ENCODE results near the gene IGSF22.

Gene IGSF22

GRCh38 chr11:18726040-18726439, at the start of gene IGSF22:
Gene IGSF22 (minus strand): TSS chr11:18726188. CDS start chr11:18724236, 1,952 bp downstream.
- DNase-seq: no peak
- TF ChIP-seq CTCF (IDR thresholded peaks at IDR 0.05): no peak
- Mint-ChIP-seq H3K9me3 (no peaks in the 10 kb centered on the region), H3K27me3 (ENCODE audit: low read depth, poor library complexity) (peaks cover 19% of the 10 kb centered on the region), H3K36me3 (ENCODE audit: low read depth) (no peaks in the 10 kb centered on the region), H3K27ac (no peak within 1 kb of the TSS), H3K4me3 (no peak within 1 kb of the TSS), H3K4me1 (peaks cover 47% of the 10 kb centered on the region)

GRCh38 chr11:18774801-18775200, 48.8 kb upstream of the IGSF22 start:
- H3K27ac Mint-ChIP-seq: no peak overlapping the region
- no peaks in the 10 kb centered on the region for H3K9me3 Mint-ChIP-seq

GRCh38 chr11:18773681-18774080, 47.7 kb upstream of the IGSF22 start:
- DNase-seq: no peak
- H3K4me1 Mint-ChIP-seq: no peaks in the 10 kb centered on the region
- H3K4me3 Mint-ChIP-seq: no peak overlapping the region
- peaks cover 33% of the 10 kb centered on the region for H3K27me3 Mint-ChIP-seq (ENCODE audit: low read depth, poor library complexity)
- no peaks in the 10 kb centered on the region for H3K36me3 Mint-ChIP-seq (ENCODE audit: low read depth)
- no peak for TF ChIP-seq CTCF (IDR thresholded peaks at IDR 0.05)
- no peaks in the 10 kb centered on the region for H3K9me3 Mint-ChIP-seq
- no peak overlapping the region for H3K27ac Mint-ChIP-seq

More at GRCh38 chr11:18774801-18775200, 48.8 kb upstream of the IGSF22 start:
- Mint-ChIP-seq H3K4me1 (no peaks in the 10 kb centered on the region), H3K36me3 (ENCODE audit: low read depth) (no peaks in the 10 kb centered on the region), H3K4me3 (no peak overlapping the region), H3K27me3 (ENCODE audit: low read depth, poor library complexity) (peaks cover 31% of the 10 kb centered on the region)
- no peak for DNase-seq
- TF ChIP-seq CTCF (IDR thresholded peaks at IDR 0.05): no peak

- H3K9me3 Mint-ChIP-seq: no peaks in the 10 kb centered on the region
- peaks cover 33% of the 10 kb centered on the region for H3K27me3 Mint-ChIP-seq (ENCODE audit: low read depth, poor library complexity)
- no peaks in the 10 kb centered on the region for H3K4me1 Mint-ChIP-seq
- no peak for TF ChIP-seq CTCF (IDR thresholded peaks at IDR 0.05)
- no peak overlapping the region for H3K4me3 Mint-ChIP-seq
- H3K27ac Mint-ChIP-seq: no peak overlapping the region
- DNase-seq: no peak
- no peaks in the 10 kb centered on the region for H3K36me3 Mint-ChIP-seq (ENCODE audit: low read depth)
Measured at GRCh38 chr11:18773104-18773503, 47.1 kb upstream of the IGSF22 start.

- Mint-ChIP-seq H3K27ac (no peak overlapping the region), H3K36me3 (ENCODE audit: low read depth) (no peaks in the 10 kb centered on the region)
- DNase-seq: no peak
Measured at GRCh38 chr11:18772211-18772610, 46.2 kb upstream of the IGSF22 start.

More at GRCh38 chr11:18772211-18772610, 46.2 kb upstream of the IGSF22 start:
- Mint-ChIP-seq H3K9me3 (no peaks in the 10 kb centered on the region), H3K27me3 (ENCODE audit: low read depth, poor library complexity) (peaks cover 34% of the 10 kb centered on the region), H3K4me1 (no peaks in the 10 kb centered on the region), H3K4me3 (no peak overlapping the region)
- TF ChIP-seq CTCF (IDR thresholded peaks at IDR 0.05): no peak
